Activated CD8-positive, alpha-beta memory T cell treated with anti-CD3 and anti-CD28 coated beads, Interleukin-2, amount 10 ng/mL, durations not matched to agents 7 days and 5 days (primary cell): ENCODE measurements around the gene TMOD1. TPM values are rescaled to one million over a fixed set of nuclear protein-coding genes. Genes with fewer than 3 reads are reported as not detected.

Source experiments
- ATAC-seq: fragments of 150-1000 bp; cut with Tn5 transposase; one replicate; pipeline ENCODE4 v1.10.0; 2021; ENCODE audit warnings: moderate library complexity
- CTCF ChIA-PET: fragments of 350-600 bp; sonication (Branson Sonifier 250); formaldehyde crosslinking; loops from one replicate; lab custom pipeline; 2021; ENCODE audit warnings: antibody characterized with exemption; lab: Charles Lee
- DNase-seq: peaks from one replicate; pipeline ENCODE4 v3.0.0-alpha.2; 2020
- H3K27ac Mint-ChIP-seq: one replicate; pipeline ENCODE4 v1.8.0; 2021; ENCODE audit warnings: mild to moderate bottlenecking, mixed read lengths
- H3K27me3 Mint-ChIP-seq: one replicate; pipeline ENCODE4 v1.8.0; 2021; ENCODE audit warnings: mixed read lengths
- H3K36me3 Mint-ChIP-seq: one replicate; pipeline ENCODE4 v1.8.0; 2021; ENCODE audit warnings: mild to moderate bottlenecking, mixed read lengths
- H3K4me1 Mint-ChIP-seq: one replicate; pipeline ENCODE4 v1.8.0; 2021; ENCODE audit warnings: mixed read lengths
- H3K4me3 Mint-ChIP-seq: one replicate; pipeline ENCODE4 v1.8.0; 2021; ENCODE audit warnings: mild to moderate bottlenecking, moderate library complexity, mixed read lengths
- H3K9me3 Mint-ChIP-seq: one replicate; pipeline ENCODE4 v1.8.0; 2022; ENCODE audit warnings: low read depth, mixed read lengths
- total RNA-seq, 2 experiments: library from RNA; stranded (reverse); gene quantifications; one replicate each; pipeline ENCODE4 v1.2.3, GENCODE V29; 2021

TMOD1 gene
- total RNA-seq, 2 experiments from 2014 or later: 0.88 to 1.0 TPM

GRCh38 chr9:97527626-97528528 lies 26.4 kb downstream of the TMOD1 start:
- H3K4me1 Mint-ChIP-seq: peaks cover 19% of the 10 kb centered on the region
- H3K27ac Mint-ChIP-seq: no peak overlapping the region
- H3K36me3 Mint-ChIP-seq: no peaks in the 10 kb centered on the region
- H3K4me3 Mint-ChIP-seq: no peak overlapping the region
- H3K27me3 Mint-ChIP-seq: no peaks in the 10 kb centered on the region
- CTCF ChIA-PET: no interaction called here
- ATAC-seq (no peak), DNase-seq (no peak)
- H3K9me3 Mint-ChIP-seq: no peaks in the 10 kb centered on the region

GRCh38 chr9:97528529-97529230 lies 27.2 kb downstream of the TMOD1 start:
- H3K27ac Mint-ChIP-seq: no peak overlapping the region
- DNase-seq (no peak), ATAC-seq (no peak)
- CTCF ChIA-PET: no interaction called here
- H3K9me3 Mint-ChIP-seq: no peaks in the 10 kb centered on the region
- peaks cover 3% of the 10 kb centered on the region for H3K27me3 Mint-ChIP-seq
- peaks cover 19% of the 10 kb centered on the region for H3K4me1 Mint-ChIP-seq
- H3K4me3 Mint-ChIP-seq: no peak overlapping the region
- no peaks in the 10 kb centered on the region for H3K36me3 Mint-ChIP-seq

- Mint-ChIP-seq H3K4me1 (peaks cover 19% of the 10 kb centered on the region), H3K36me3 (no peaks in the 10 kb centered on the region), H3K9me3 (no peaks in the 10 kb centered on the region), H3K4me3 (no peak overlapping the region), H3K27ac (peak overlapping the region; percentile 59), H3K27me3 (peaks cover 3% of the 10 kb centered on the region)
- DNase-seq (peak; percentile 63), ATAC-seq (peak; percentile 93)
- CTCF ChIA-PET: no interaction called here
These were observed 28.1 kb downstream of the TMOD1 start for GRCh38 chr9:97529363-97530076.

- DNase-seq (no peak), ATAC-seq (no peak)
- H3K4me1 Mint-ChIP-seq: peaks cover 19% of the 10 kb centered on the region
- CTCF ChIA-PET: no interaction called here
- H3K27ac Mint-ChIP-seq: no peak overlapping the region
- peaks cover 4% of the 10 kb centered on the region for H3K27me3 Mint-ChIP-seq
- H3K4me3 Mint-ChIP-seq: no peak overlapping the region
- no peaks in the 10 kb centered on the region for H3K36me3 Mint-ChIP-seq
- no peaks in the 10 kb centered on the region for H3K9me3 Mint-ChIP-seq
These were observed 30.5 kb downstream of the TMOD1 start for GRCh38 chr9:97531888-97532376.

- no peak overlapping the region for H3K27ac Mint-ChIP-seq
- no peak for DNase-seq
- H3K4me3 Mint-ChIP-seq: no peak overlapping the region
- peaks cover 20% of the 10 kb centered on the region for H3K27me3 Mint-ChIP-seq
- peaks cover 10% of the 10 kb centered on the region for H3K4me1 Mint-ChIP-seq
- no peak for ATAC-seq
- no peaks in the 10 kb centered on the region for H3K9me3 Mint-ChIP-seq
- no peaks in the 10 kb centered on the region for H3K36me3 Mint-ChIP-seq
- CTCF ChIA-PET: no interaction called here
These were observed 32.7 kb downstream of the TMOD1 start for GRCh38 chr9:97534185-97534584.

GRCh38 chr9:97534961-97535594 lies 33.6 kb downstream of the TMOD1 start:
- H3K36me3 Mint-ChIP-seq: no peaks in the 10 kb centered on the region
- CTCF ChIA-PET: no interaction called here
- DNase-seq (no peak), ATAC-seq (no peak)
- H3K27ac Mint-ChIP-seq: no peak overlapping the region
- no peaks in the 10 kb centered on the region for H3K9me3 Mint-ChIP-seq
- H3K4me1 Mint-ChIP-seq: peaks cover 2% of the 10 kb centered on the region
- H3K4me3 Mint-ChIP-seq: no peak overlapping the region
- H3K27me3 Mint-ChIP-seq: peaks cover 24% of the 10 kb centered on the region

- Mint-ChIP-seq H3K36me3 (no peaks in the 10 kb centered on the region), H3K27ac (no peak overlapping the region), H3K4me1 (no peaks in the 10 kb centered on the region), H3K4me3 (no peak overlapping the region), H3K27me3 (peaks cover 24% of the 10 kb centered on the region), H3K9me3 (no peaks in the 10 kb centered on the region)
- no peak for ATAC-seq
- CTCF ChIA-PET: no interaction called here
- no peak for DNase-seq
These were observed 34.3 kb downstream of the TMOD1 start for GRCh38 chr9:97535771-97536170.

GRCh38 chr9:97536480-97536879 lies 35.0 kb downstream of the TMOD1 start:
- Mint-ChIP-seq H3K27me3 (peaks cover 24% of the 10 kb centered on the region), H3K4me3 (no peak overlapping the region), H3K9me3 (no peaks in the 10 kb centered on the region), H3K4me1 (no peaks in the 10 kb centered on the region), H3K27ac (no peak overlapping the region), H3K36me3 (no peaks in the 10 kb centered on the region)
- ATAC-seq: no peak
- CTCF ChIA-PET: no interaction called here
- DNase-seq: no peak

- no peak for ATAC-seq
- Mint-ChIP-seq H3K4me3 (no peak overlapping the region), H3K27ac (no peak overlapping the region), H3K4me1 (no peaks in the 10 kb centered on the region), H3K27me3 (peaks cover 11% of the 10 kb centered on the region), H3K36me3 (no peaks in the 10 kb centered on the region), H3K9me3 (no peaks in the 10 kb centered on the region)
- CTCF ChIA-PET: no interaction called here
- DNase-seq: no peak
These were observed 42.1 kb downstream of the TMOD1 start for GRCh38 chr9:97543561-97543960.

- no peak for ATAC-seq
- CTCF ChIA-PET: no interaction called here
- Mint-ChIP-seq H3K9me3 (no peaks in the 10 kb centered on the region), H3K36me3 (no peaks in the 10 kb centered on the region), H3K27me3 (peaks cover 16% of the 10 kb centered on the region), H3K4me1 (no peaks in the 10 kb centered on the region), H3K4me3 (no peak overlapping the region), H3K27ac (no peak overlapping the region)
- no peak for DNase-seq
These were observed 44.0 kb downstream of the TMOD1 start for GRCh38 chr9:97545486-97545885.

GRCh38 chr9:97547098-97547829 lies 45.8 kb downstream of the TMOD1 start:
- ATAC-seq: no peak
- DNase-seq: no peak
- Mint-ChIP-seq H3K27ac (no peak overlapping the region), H3K36me3 (no peaks in the 10 kb centered on the region), H3K4me3 (no peak overlapping the region), H3K4me1 (no peaks in the 10 kb centered on the region), H3K9me3 (no peaks in the 10 kb centered on the region), H3K27me3 (peaks cover 27% of the 10 kb centered on the region)
- CTCF ChIA-PET: no interaction called here

GRCh38 chr9:97548379-97548778 lies 46.9 kb downstream of the TMOD1 start:
- H3K4me1 Mint-ChIP-seq: no peaks in the 10 kb centered on the region
- ATAC-seq (no peak), DNase-seq (no peak)
- H3K9me3 Mint-ChIP-seq: no peaks in the 10 kb centered on the region
- no peaks in the 10 kb centered on the region for H3K36me3 Mint-ChIP-seq
- peaks cover 32% of the 10 kb centered on the region for H3K27me3 Mint-ChIP-seq
- CTCF ChIA-PET: no interaction called here
- H3K4me3 Mint-ChIP-seq: no peak overlapping the region
- no peak overlapping the region for H3K27ac Mint-ChIP-seq
